Pulmonary artery endothelial cell (primary cell): ENCODE measurements around the gene NINJ2. TPM values are rescaled to one million over a fixed set of nuclear protein-coding genes. Genes with fewer than 3 reads are reported as not detected.
A peak's percentile ranks its signal among the peaks of the same experiment; 100 is the strongest.

ENCODE experiments used
- DNase-seq: peaks from one replicate; pipeline ENCODE4 v3.0.0-alpha.2; 2011; ENCODE audit warnings: low read depth, low spot score
- total RNA-seq: library from RNA; depleted of rRNA; stranded (reverse); fragments of >200 nt; gene quantifications from 2 replicates; pipeline ENCODE4 v1.2.3, GENCODE V29; 2014

The NINJ2 gene
- total RNA-seq, 1 donor from 2014 or later: 0.66 TPM

DNA sequence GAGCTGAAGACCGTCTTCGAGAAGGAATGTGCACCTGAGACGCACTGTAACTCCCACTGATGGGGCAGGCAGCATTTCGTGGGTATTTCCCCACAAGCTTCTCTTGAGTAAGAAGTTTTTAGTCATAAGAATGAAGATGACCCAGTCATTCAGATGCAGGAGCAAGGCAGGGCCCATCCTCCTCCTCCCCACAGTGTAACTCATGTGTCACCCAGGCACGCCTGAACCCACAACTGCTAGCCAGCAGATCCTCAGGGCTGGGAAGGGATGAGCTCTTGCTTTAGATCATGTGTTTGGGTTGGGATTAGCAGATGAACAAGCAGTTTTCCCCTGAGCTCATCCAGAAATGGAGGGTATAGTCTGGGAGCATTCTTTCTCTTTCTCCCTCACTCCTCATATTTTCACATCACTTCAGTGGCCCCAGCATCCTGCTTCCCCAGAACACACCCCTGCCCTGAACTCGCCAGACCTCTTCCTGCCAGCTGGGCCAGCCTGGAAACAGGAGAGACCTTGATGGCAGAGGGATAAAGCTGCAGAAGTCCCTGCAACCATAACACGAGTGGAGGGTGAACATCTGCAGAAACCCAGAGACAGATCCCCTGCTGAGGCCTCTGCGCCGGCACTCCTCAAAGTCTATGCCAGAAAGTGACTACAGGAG lies 130.2 kb downstream of the NINJ2 start:
- DNase-seq: no peak

DNA sequence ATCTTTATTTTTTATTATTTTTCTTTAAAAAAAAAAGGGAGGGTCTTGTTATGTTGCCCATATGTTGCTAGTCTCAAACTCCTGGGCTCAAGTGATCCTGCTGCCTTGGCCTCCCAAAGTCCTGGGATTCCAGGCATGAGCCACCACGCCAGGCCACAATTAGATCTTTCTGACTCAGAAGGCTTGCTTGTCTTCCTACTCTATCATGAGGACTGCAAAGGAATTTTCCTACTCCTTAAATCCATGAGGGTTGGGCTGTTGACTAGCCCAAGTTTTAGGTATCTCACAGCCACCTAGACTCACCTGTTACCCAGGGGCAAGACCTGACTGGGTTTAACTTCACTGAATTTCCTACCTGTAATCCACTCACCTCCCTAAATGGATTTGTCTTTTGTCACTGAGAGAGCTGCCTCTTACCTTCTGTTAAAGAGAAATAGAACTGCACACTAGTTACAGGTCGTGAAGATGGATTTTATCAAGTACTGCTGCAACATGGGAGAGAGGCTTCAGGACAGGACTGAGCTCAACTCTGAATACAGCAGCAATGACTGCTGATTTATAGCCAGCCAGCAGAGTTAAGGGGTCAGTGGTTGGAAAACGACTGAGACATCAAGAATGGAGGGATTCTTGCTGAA lies 131.2 kb downstream of the NINJ2 start:
- DNase-seq: no peak

DNA sequence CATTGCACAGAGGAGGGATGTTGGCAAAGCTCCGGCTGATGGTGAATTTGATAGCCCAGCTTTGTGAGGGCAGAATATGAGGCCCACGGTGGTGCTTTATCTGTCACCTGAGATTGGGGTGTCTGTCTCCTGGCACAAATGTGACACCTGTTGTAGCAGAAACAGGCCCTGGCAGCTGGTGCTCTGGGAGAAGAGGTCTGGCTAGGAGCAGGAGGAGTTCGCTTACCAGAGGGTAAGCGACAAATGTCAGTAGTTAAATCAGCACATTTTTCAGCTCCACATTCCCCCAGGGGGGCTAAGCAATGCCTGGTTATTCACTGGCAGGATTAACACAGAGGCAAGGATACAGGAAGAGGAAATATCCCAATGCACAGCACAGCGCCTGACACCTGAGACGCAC lies 132.4 kb downstream of the NINJ2 start:
- no peak for DNase-seq

DNA sequence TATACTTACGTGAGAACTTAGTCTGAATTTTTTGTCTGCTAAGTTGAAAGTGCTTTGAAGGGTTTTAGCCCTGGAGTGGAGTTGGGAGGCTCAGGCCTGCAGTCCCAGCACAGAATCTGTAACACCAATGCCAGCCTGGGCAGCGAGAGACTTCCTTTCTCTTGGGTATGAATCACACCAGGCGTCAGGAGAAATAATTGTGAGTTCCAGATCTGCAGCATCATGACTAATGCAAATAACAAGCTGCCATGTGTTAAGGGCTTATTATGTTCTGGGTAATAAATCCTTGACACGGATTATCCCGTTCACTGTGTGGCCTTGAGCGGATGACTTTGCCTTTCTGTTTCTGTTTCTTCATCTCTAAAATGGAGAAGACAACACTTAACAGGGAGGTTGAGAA lies 132.9 kb downstream of the NINJ2 start:
- peak; percentile 63 for DNase-seq

DNA sequence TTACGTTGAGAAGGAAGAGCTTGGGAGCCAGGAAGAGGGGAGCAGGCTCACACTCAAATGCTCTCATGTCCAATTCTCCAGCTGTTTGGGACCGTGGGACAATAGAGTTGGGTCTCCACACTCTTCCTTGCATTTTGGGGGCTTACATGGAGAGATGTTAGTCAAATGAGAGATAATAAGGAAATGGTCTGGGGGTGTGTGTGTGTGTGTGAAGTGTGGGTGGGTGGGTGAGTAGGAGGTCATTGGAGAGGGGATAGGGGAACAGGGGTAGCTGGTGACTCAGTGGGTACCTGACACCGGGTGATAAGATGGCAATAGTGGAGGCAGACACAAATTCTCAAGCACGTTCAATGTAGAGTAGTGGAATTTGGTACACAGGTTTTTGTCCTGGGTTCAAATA lies 135.5 kb downstream of the NINJ2 start:
- no peak for DNase-seq

DNA sequence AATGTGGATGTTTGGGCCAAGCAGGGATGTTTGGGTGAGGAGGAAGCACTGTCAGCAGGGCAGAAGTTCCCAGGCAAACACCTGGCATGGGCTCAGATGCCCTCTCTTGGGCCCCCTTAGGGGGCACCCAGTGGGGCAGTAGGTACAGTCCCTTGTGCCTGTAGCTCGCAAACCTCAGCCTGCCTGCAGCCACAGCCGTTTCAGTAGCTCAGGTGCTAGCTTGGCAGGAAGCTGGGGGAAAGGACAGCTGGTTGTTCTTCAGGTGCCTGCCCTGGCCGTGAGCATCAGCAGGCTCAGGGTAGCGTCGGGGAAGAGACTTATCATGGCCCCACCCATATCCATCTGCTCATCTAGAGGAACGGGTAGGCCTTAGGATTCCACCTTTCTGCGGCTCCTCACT lies 136.0 kb downstream of the NINJ2 start:
- no peak for DNase-seq

DNA sequence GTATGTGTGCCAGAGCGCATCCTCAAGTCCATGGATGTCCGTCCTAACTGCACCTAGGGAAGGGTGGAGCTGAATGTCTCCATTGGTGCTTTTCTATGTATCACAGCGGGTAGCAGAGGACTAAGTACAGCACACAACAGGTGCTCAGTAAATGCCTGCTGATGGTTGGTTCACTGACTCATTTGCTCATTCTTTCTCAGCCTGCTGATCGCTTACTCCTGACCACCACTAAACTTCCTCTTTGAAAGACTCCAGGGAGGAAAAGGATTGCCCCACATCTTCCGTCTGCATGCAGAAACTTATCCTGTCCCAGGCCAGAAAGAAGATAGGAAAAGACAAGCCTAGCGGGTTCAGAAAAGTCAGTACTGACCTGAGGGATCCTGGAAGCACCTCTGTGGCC lies 137.2 kb downstream of the NINJ2 start:
- no peak for DNase-seq

DNA sequence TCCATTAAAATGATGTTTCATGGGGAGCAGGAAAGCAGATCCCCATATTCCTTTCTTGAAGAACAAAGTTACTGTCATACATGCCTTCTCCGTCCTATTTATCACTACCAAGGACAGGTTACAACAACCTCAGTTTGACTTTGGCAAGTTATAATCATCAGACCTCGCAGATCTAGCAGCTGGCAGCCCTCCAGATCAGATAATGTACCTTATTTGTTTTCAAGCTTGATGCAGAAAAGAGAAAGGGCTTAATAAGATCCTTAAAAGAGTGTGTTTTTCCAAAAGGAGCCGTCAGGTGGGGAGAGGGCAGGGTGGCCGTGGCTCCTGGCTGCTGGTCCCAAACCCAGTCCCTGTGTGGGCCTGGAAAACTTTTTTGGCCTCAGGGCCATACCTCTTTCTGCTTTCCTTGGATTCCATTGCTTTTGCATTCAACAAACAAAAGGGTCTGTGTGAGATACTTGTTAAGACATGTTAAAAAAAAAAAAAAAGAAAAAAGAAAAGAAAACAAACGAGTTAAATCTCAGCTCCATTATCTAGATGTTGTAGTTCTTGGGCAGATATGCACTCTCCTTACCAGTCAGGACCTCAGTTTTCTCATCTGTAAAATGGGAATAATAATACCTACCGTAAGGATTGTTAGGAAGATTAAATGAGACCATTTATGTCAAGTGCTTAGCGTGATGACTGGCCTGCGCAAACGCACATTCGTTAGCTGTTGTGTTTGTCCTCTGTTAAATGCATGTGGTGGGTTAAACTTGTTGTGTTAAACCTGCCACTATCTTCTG lies 138.9 kb downstream of the NINJ2 start:
- no peak for DNase-seq

DNA sequence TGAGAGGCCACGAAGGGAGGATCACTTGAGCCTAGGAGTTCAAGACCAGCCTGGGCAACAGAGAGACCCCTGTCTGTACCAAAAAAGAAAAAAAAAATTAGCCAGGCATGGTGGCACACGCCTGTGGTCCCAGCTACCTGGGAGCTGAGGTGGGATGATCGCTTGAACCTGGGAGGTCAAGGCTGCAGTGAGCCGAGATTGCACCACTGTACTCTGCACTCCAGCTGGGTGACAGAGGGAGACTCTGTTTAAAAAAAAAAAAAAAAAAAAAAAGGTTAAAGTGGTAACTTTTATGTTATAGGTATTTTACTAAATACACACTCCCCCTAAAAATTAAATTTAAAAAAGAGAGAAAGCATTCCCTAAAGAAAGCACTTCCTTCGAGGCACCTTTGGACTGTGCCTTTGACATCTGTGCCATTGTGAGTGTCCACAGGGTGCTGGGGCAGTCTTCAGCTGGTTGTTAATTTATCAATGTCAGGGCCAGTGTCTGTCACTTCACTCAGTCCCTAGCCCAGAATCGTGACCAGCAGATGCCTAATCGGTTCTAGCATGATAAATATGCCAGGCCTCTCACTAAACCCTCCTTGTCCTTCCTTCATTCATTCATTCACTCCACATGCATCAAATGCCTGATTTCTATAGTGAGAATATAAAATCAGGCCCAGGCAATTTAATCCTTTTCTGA lies 140.4 kb downstream of the NINJ2 start:
- DNase-seq: no peak

DNA sequence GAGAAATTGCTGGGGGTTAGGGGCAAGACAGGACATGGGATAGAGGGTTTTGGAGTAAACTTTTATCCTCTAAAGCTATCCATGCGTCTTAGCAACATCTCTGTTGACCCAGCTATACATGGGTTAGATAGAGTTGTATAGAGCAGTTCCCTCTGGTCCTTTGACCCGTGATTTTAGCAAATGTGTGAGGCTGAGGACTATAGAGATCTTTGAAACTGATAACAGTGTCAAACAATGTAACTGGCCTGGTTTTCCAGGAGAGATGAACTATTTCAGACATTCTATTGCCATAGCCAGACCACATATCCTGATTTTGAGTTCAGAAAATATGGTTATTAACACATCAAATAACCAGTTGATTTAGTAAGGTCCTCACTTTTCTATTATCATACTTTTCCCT lies 143.1 kb downstream of the NINJ2 start:
- DNase-seq: no peak

DNA sequence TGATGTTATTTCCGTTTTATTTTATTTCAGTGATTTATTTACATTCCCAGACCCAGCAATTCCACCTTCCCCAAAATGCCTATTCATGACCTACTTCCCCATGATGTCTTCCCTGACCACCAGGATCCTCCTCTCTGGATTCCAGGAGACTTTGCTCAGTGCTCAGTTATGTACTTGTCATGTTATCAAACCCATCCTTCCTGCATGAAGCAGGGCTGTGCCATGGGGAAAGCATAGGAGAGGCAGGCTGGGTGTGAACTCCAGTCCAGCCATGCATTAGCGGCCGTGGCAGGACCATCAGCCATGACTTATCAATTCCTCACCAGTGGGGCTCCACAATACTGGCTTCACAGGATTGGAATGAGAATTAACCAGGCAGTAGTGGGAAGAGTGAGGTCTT lies 145.7 kb downstream of the NINJ2 start:
- no peak for DNase-seq

Other genes starting within 250 kb of the NINJ2 start
- not detected in 2 replicates for gene B4GALNT3, start 203.5 kb downstream of the NINJ2 start, total RNA-seq
- gene WNK1, start 89.1 kb upstream of the NINJ2 start, total RNA-seq: 65.4 and 85.1 TPM in 2 replicates